ENCODE data around the gene MRS2. TPM values are rescaled to one million over a fixed set of nuclear protein-coding genes. Genes with fewer than 3 reads are reported as not detected.
"Not testable (repeated sequence)": the region's sequence is repeated elsewhere in the genome, so short reads cannot be mapped to it uniquely, and the experiment has no call there.

Gene MRS2
- total RNA-seq, 4 donors from 2014 or later, result 3.8 to 31.9 (median 16.5) TPM

DNA sequence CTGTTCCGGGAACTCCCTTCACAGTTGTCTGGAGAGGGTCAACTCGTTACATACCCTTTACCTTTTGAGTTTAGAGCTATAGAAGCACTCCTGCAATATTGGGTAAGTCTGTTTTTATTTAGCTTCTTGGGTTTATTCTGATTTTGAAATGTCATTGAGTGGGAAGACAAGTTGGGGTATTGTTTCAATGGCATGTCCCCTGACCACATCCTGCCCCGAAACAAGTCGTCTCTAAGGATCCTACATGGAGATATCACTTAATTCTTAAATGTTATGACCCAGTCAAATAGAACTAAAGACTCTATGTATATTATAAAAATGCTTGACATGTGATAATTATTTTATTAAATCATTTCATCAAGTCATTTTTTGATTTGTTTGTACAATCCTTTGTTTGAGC, 9.6 kb downstream of the MRS2 start:
- no peak for DNase-seq
- TF ChIP-seq, protein P1, sequence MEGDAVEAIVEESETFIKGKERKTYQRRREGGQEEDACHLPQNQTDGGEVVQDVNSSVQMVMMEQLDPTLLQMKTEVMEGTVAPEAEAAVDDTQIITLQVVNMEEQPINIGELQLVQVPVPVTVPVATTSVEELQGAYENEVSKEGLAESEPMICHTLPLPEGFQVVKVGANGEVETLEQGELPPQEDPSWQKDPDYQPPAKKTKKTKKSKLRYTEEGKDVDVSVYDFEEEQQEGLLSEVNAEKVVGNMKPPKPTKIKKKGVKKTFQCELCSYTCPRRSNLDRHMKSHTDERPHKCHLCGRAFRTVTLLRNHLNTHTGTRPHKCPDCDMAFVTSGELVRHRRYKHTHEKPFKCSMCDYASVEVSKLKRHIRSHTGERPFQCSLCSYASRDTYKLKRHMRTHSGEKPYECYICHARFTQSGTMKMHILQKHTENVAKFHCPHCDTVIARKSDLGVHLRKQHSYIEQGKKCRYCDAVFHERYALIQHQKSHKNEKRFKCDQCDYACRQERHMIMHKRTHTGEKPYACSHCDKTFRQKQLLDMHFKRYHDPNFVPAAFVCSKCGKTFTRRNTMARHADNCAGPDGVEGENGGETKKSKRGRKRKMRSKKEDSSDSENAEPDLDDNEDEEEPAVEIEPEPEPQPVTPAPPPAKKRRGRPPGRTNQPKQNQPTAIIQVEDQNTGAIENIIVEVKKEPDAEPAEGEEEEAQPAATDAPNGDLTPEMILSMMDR (IDR thresholded peaks at IDR 0.05), result no peak
- no peak for TF ChIP-seq POLR2A (IDR thresholded peaks at IDR 0.05)
- Histone ChIP-seq H3K4me3 (no peak overlapping the region), H3K4me1 (no peaks in the 10 kb centered on the region), H3K27ac (no peak overlapping the region), H3K27me3 (no peaks in the 10 kb centered on the region), H3K9me3 (no peaks in the 10 kb centered on the region), H3K36me3 (peaks cover 0 to 3% of the 10 kb centered on the region in 2 donors)
- intact Hi-C loops (cut with DNase I; ENCODE audit: low total_unique reads), result no loop called here

DNA sequence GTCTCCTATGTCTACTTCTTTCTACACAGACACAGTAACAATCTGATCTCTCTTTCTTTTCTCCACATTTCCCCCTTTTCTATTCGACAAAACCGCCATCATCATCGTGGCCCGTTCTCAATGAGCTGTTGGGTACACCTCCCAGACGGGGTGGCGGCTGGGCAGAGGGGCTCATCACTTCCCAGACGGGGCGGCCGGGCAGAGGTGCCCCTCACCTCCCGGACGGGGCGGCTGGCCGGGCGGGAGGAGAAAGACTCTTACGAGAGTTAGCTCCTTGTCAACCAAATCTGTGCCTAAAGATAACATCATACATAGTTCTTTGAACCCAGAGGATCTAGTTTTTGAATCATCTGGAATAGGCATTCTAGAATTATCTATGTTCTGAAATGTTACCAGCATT, 11.8 kb downstream of the MRS2 start:
- H3K36me3 ChIP-seq; H3K9me3 ChIP-seq; H3K4me1 ChIP-seq; H3K27ac ChIP-seq; intact Hi-C loops (cut with DNase I; ENCODE audit: low total_unique reads); H3K4me3 ChIP-seq; DNase-seq; H3K27me3 ChIP-seq: not testable (repeated sequence)

DNA sequence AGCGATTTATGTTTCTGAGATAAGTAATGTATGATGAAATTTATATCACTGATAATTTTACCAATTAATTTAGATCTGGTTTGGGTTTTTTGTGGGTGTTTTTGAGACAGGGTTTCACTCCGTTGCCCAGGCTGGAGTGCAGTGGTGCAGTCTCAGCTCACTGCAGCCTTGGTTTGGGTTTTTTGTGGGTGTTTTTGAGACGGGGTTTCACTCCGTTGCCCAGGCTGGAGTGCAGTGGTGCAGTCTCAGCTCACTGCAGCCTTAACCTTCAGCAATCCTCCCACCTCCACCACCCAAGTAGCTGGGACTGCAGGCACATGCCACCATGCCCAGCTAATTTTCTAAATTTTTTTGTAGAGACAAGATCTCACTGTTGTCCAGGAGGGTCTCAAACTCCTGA, 13.0 kb downstream of the MRS2 start:
- Histone ChIP-seq H3K9me3 (no peaks in the 10 kb centered on the region), H3K27me3 (no peaks in the 10 kb centered on the region), H3K4me1 (no peaks in the 10 kb centered on the region), H3K4me3 (no peak overlapping the region), H3K27ac (no peak overlapping the region), H3K36me3 (no peaks in the 10 kb centered on the region)
- intact Hi-C loops (cut with DNase I; ENCODE audit: low total_unique reads), result no loop called here
- no peak for TF ChIP-seq POLR2A (IDR thresholded peaks at IDR 0.05)
- TF ChIP-seq, protein P1 (IDR thresholded peaks at IDR 0.05), result no peak
- DNase-seq, result no peak

DNA sequence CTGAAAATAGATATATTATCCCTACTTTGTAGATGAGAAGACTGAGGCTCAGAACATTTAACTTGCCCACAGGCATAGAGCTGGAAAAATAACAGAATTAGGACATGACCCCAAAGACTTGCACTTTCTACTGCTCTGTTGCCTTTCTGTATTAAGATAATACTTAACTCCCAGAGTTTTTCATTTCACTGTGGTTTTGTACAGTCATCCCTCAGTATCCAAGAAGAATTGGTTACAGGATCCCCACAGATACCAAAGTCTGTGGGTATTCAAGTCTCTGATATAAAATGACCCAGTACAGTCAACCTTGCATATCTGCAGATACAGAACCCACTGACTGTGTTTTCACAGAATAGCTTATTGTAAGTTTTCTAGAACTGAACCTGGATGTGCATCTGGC, 16.8 kb downstream of the MRS2 start:
- Histone ChIP-seq H3K9me3 (no peaks in the 10 kb centered on the region), H3K4me3 (no peak overlapping the region), H3K27me3 (no peaks in the 10 kb centered on the region), H3K27ac (no peak overlapping the region), H3K4me1 (no peaks in the 10 kb centered on the region), H3K36me3 (peaks cover 0 to 2% of the 10 kb centered on the region in 2 donors)
- intact Hi-C loops (cut with DNase I; ENCODE audit: low total_unique reads), result no loop called here
- DNase-seq, result no peak
- TF ChIP-seq, protein P1 (IDR thresholded peaks at IDR 0.05), result no peak

DNA sequence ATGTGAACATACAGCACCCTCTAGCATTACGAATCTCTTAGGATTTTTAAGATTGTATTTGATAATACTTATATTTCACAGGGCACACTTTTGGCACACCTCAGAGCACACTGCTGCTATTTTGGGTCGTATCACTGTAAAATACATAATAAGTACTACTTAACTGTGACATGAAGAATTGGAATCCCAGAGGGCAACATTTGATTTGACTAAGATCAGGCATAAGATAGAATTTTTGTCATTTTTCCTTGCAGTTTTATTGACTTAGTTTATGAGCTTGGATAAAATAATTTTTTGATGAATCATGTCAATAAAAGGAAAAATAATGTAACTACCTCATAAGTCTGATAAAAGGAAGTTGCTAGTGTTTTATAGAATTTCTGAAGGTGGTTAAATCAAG, 22.4 kb downstream of the MRS2 start:
- no peak for DNase-seq
- Histone ChIP-seq H3K27me3 (no peaks in the 10 kb centered on the region), H3K4me3 (no peak overlapping the region), H3K4me1 (no peaks in the 10 kb centered on the region), H3K36me3 (peaks cover 0 to 2% of the 10 kb centered on the region in 2 donors), H3K27ac (no peak overlapping the region), H3K9me3 (no peaks in the 10 kb centered on the region)
- TF ChIP-seq, protein P1 (IDR thresholded peaks at IDR 0.05), result no peak
- TF ChIP-seq POLR2A (IDR thresholded peaks at IDR 0.05), result no peak
- intact Hi-C loops (cut with DNase I; ENCODE audit: low total_unique reads), result no loop called here

DNA sequence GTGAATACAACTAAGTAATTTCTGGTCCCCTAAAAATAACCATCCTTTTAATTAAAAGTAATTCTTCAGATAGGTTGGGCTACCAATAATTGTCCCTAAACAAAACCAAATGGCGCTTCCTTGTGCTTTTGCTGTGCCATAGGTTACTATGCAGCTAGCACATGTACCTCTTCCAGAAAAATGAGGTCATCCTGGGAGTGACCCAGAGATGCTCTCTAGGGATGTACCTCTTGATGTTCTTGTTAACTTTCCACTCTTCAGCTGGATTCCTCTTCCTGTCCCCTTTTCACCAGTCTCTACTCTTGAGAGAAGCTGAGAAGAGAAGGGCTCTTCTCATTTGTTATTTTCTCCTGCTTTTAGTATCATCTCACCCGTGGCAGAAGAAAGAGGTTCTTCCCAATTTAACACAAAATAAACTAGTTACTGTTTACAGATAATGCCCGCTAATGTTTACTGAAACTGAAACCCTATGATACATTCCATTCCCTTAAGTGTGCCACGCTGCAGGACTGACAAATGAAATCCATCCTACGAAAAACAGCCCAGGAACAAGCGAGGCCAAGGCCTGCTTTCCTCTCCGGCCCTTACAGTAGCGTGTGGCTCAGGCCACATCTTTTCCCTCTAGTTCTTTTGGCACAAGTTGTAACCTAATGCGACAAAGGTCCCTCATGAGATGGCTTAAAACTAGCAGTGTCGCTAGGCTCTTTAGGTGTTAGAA, 24.2 kb downstream of the MRS2 start:
- Histone ChIP-seq H3K9me3 (no peaks in the 10 kb centered on the region), H3K27me3 (no peaks in the 10 kb centered on the region), H3K27ac (no peak overlapping the region), H3K4me1 (no peaks in the 10 kb centered on the region), H3K4me3 (no peak overlapping the region), H3K36me3 (peaks cover 0 to 2% of the 10 kb centered on the region in 2 donors)
- DNase-seq, result no peak
- intact Hi-C loops (cut with DNase I; ENCODE audit: low total_unique reads), result no loop called here
- no peak for TF ChIP-seq POLR2A (IDR thresholded peaks at IDR 0.05)
- TF ChIP-seq, protein P1 (IDR thresholded peaks at IDR 0.05), result no peak

Data from uterus (tissue), 4 donors.